Fibroblast of lung (primary cell): Measurements from ENCODE around the gene TBX19.

Experiments used
- CTCF ChIP-seq, 2 donors: IDR thresholded peaks in 1 of 2; conservative IDR thresholded peaks in 1 of 2; 1 replicate in 1 of 2; 2 replicates in 1 of 2; pipeline ENCODE4 v1.5.1; 2011 to 2012; ENCODE audit warnings: low read length in 2 of 2, control low read depth in 1 of 2, inconsistent platforms in 1 of 2, low read depth in 1 of 2, mild to moderate bottlenecking in 1 of 2
- EZH2 ChIP-seq: IDR thresholded peaks from 2 replicates; pipeline ENCODE4 v1.5.1; 2012; ENCODE audit warnings: low read length, control low read depth, mild to moderate bottlenecking; ENCODE audit errors: missing control alignments

GRCh38 chr1:168342572-168343280 lies 62.0 kb downstream of the TBX19 start:
- TF ChIP-seq CTCF (conservative IDR thresholded peaks at IDR 0.05 in 1 of 2, IDR thresholded peaks at IDR 0.05 in 1 of 2; ENCODE audit: low read depth in 1 of 2, low read length in 2 of 2) = peak; percentile 47 to 72
- TF ChIP-seq EZH2 = no peak
